ENCODE data around the gene NANOGP8. TPM values are rescaled to one million over a fixed set of nuclear protein-coding genes. Genes with fewer than 3 reads are reported as not detected.

NANOGP8 gene
- total and polyA plus RNA-seq, 12 donors, result 0.44 to 0.64 (median 0.52) TPM; not detected in 9

- no peak for ATAC-seq
- WGBS, 2 donors, result 96 to 98% methylated on average over 2 of the region's 2 CpGs
Measured at GRCh38 chr15:35112346-35112745, 27.3 kb upstream of the NANOGP8 start.

GRCh38 chr15:35111861-35112260 lies 26.8 kb upstream of the NANOGP8 start:
- Histone ChIP-seq H3K27me3 (no peaks in the 10 kb centered on the region), H3K36me3 (no peaks in the 10 kb centered on the region), H3K4me3 (no peak overlapping the region), H3K9me3 (no peaks in the 10 kb centered on the region), H3K27ac (no peak overlapping the region), H3K4me1 (no peaks in the 10 kb centered on the region)
- DNase-seq, result no peak
- ATAC-seq, result no peak
- intact Hi-C loops (cut with DNase I), result no loop called here
- no peak for TF ChIP-seq CTCF (IDR thresholded peaks at IDR 0.05)

More at GRCh38 chr15:35112346-35112745, 27.3 kb upstream of the NANOGP8 start:
- TF ChIP-seq CTCF (IDR thresholded peaks at IDR 0.05), result no peak
- no peaks in the 10 kb centered on the region for H3K36me3 ChIP-seq
- no peaks in the 10 kb centered on the region for H3K4me1 ChIP-seq
- DNase-seq, result no peak
- no peak overlapping the region for H3K4me3 ChIP-seq
- no peak overlapping the region for H3K27ac ChIP-seq
- intact Hi-C loops (cut with DNase I), result no loop called here
- H3K27me3 ChIP-seq, result no peaks in the 10 kb centered on the region
- H3K9me3 ChIP-seq, result no peaks in the 10 kb centered on the region

GRCh38 chr15:35108453-35108852 lies 23.4 kb upstream of the NANOGP8 start:
- Histone ChIP-seq H3K4me3 (no peak overlapping the region), H3K27me3 (no peaks in the 10 kb centered on the region), H3K36me3 (no peaks in the 10 kb centered on the region), H3K27ac (no peak overlapping the region), H3K9me3 (no peaks in the 10 kb centered on the region), H3K4me1 (no peaks in the 10 kb centered on the region)
- intact Hi-C loops (cut with DNase I), result no loop called here
- ATAC-seq, result no peak
- TF ChIP-seq CTCF (IDR thresholded peaks at IDR 0.05), result no peak
- DNase-seq, result no peak

- no peak for DNase-seq
- 90 to 92% methylated on average over 5 of the region's 5 CpGs for WGBS, 2 donors
- H3K27ac ChIP-seq, result no peak overlapping the region
- no peaks in the 10 kb centered on the region for H3K4me1 ChIP-seq
- no peak overlapping the region for H3K4me3 ChIP-seq
- H3K36me3 ChIP-seq, result no peaks in the 10 kb centered on the region
- no peak for TF ChIP-seq CTCF (IDR thresholded peaks at IDR 0.05)
- intact Hi-C loops (cut with DNase I), result no loop called here
- no peaks in the 10 kb centered on the region for H3K9me3 ChIP-seq
- H3K27me3 ChIP-seq, result no peaks in the 10 kb centered on the region
- ATAC-seq, result no peak
Measured at GRCh38 chr15:35107561-35107960, 22.5 kb upstream of the NANOGP8 start.

GRCh38 chr15:35107122-35107521 lies 22.0 kb upstream of the NANOGP8 start:
- DNase-seq (no peak), ATAC-seq (no peak)
- WGBS, 2 donors, result 92 to 97% methylated on average over 3 of the region's 3 CpGs
- no peaks in the 10 kb centered on the region for H3K27me3 ChIP-seq
- no peaks in the 10 kb centered on the region for H3K36me3 ChIP-seq
- TF ChIP-seq CTCF (IDR thresholded peaks at IDR 0.05), result no peak
- H3K4me3 ChIP-seq, result no peak overlapping the region
- no peaks in the 10 kb centered on the region for H3K4me1 ChIP-seq
- intact Hi-C loops (cut with DNase I), result no loop called here
- H3K27ac ChIP-seq, result no peak overlapping the region
- H3K9me3 ChIP-seq, result no peaks in the 10 kb centered on the region

All from heart right ventricle (tissue), 16 donors.